ENCODE measurements around the gene ANXA8.

The ANXA8 gene

DNA sequence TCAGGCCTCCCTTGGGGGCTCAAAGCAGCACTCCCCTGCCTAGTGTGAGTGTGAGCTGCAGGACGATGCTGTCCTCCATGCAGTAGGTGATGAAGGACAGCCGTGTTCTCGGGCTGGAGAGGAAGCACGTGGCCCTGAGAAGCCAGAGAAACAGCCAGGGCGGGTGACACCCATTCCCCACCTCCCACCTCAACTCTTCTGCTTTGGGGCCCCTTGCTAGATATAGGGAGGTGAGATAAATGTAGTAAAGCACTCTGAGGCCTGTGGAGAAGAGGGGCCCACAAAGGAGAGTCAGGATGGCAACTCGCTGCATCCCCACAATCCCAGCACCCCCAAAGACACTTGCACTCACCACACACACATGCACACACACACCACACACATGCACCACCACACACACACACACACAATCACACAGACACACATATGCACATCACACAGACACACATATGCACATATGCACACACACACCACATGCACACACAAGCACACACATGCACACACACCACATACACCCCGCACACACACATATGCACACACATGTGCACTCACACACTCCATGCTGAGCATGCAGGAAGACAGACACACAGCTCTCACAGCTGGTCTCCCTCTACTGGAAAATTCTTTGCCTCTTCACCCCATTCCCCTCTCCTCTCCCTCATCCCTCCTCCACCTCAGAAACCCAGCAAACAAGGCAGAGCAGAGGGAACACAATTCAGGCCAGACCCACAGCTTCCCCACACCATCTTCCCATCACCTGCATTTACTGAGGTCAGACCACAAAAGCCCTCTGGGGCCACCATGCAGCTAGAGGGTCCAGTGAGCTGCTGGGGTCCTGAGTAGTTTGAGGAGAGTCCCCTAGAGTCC, 30.5 kb downstream of the ANXA8 start:
- Histone ChIP-seq H4K91ac (ENCODE audit: low read depth, low read length, poor library complexity) (no peak overlapping the region), H3K4ac (ENCODE audit: low read length) (peak overlapping the region; percentile 91), H3K18ac (ENCODE audit: low read length) (peak overlapping the region; percentile 61), H3K79me1 (ENCODE audit: low read depth, low read length) (no peaks in the 10 kb centered on the region), H3K4me2 (ENCODE audit: insufficient read depth, low read length, poor library complexity, severe bottlenecking) (no peak overlapping the region), H2BK120ac (ENCODE audit: low read depth, low read length) (no peak overlapping the region), H3K23ac (ENCODE audit: low read depth, low read length, poor library complexity) (peak overlapping the region; percentile 49), H3K9me3 (replicated peaks in 1 of 2; ENCODE audit: control insufficient read depth in 2 of 2, insufficient read depth in 1 of 2, low read depth in 1 of 2, low read length in 2 of 2) (peaks cover 0 to 4% of the 10 kb centered on the region in 2 donors), H3K27me3 (ENCODE audit: control insufficient read depth in 3 of 3, insufficient read depth in 3 of 3, low read depth in 1 of 3, low read length in 3 of 3) (peaks cover 0 to 40% (median 2%) of the 10 kb centered on the region in 3 experiments), H2AFZ (ENCODE audit: low read length) (no peak overlapping the region), H3K4me3 (ENCODE audit: low read length in 2 of 2) (peak overlapping the region in 1 of 2 donors; percentile 57), H2BK15ac (ENCODE audit: low read length) (no peak overlapping the region), H2BK12ac (ENCODE audit: low read length) (peak overlapping the region; percentile 52), H3K27ac (replicated peaks; ENCODE audit: low read length) (no peak overlapping the region), H4K8ac (ENCODE audit: low read depth, low read length) (peak overlapping the region; percentile 30), H3K4me1 (ENCODE audit: control insufficient read depth in 2 of 2, insufficient read depth in 1 of 2, low read depth in 1 of 2, low read length in 2 of 2) (peaks cover 0 to 6% of the 10 kb centered on the region in 2 donors), H2BK5ac (ENCODE audit: low read length) (no peak overlapping the region), H2AK5ac (ENCODE audit: low read depth, low read length) (peak overlapping the region; percentile 25), H3K36me3 (replicated peaks in 1 of 2; ENCODE audit: control insufficient read depth in 2 of 2, insufficient read depth in 2 of 2, low read length in 2 of 2) (no peaks in the 10 kb centered on the region), H3K9ac (ENCODE audit: low read depth, low read length, poor library complexity) (peak overlapping the region; percentile 67), H3K14ac (ENCODE audit: low read length) (peak overlapping the region; percentile 43)
- WGBS, 2 donors (ENCODE audit: extremely low coverage in 2 of 2, insufficient read length in 2 of 2, insufficient replicate concordance in 1 of 2), result no CpG with 5 or more reads among the region's 7 CpGs
- no peak for DNase-seq (ENCODE audit: low spot score)

DNA sequence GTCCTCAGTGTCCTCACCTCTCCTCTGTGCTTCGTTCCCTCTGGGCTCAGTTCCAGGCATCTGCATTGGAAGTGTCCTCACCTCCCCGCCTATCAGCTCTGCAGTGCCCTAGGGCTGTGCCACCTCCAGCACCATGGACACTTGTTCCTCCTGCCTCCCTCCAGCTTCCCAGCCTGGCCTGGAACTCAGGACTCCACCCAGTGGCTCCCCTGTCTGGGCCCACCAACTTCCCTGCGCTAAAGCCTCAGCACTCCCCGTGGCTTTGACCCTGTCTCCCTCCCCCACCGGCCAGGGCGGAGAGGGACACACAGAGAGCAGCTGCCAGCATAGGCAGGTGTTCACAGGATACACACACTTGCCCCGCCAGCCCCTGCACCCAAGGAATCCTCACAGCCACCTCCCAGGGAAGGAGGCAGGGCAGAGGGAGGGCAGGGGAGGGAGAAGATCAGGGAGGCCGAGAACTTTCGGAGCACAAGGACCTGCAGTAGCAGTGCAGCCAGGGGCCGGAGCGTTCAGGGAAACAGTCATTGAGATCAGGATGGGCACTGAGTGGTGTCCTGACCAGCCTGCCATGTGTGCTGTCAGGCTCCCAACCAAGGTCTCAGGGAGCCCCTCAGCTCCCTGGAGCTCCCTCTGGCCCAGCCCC, 31.3 kb downstream of the ANXA8 start:
- H3K9ac ChIP-seq (ENCODE audit: low read depth, low read length, poor library complexity), result no peak overlapping the region
- no peak overlapping the region for H2BK12ac ChIP-seq (ENCODE audit: low read length)
- no peak overlapping the region for H4K91ac ChIP-seq (ENCODE audit: low read depth, low read length, poor library complexity)
- no peak overlapping the region for H2BK120ac ChIP-seq (ENCODE audit: low read depth, low read length)
- peak overlapping the region; percentile 47 for H3K23ac ChIP-seq (ENCODE audit: low read depth, low read length, poor library complexity)
- H2BK5ac ChIP-seq (ENCODE audit: low read length), result no peak overlapping the region
- H3K27ac ChIP-seq (replicated peaks; ENCODE audit: low read length), result no peak overlapping the region
- peak overlapping the region; percentile 25 for H2BK15ac ChIP-seq (ENCODE audit: low read length)
- H3K27me3 ChIP-seq (ENCODE audit: control insufficient read depth in 3 of 3, insufficient read depth in 3 of 3, low read depth in 1 of 3, low read length in 3 of 3), result peaks cover 0 to 40% (median 3%) of the 10 kb centered on the region in 3 experiments
- H2AFZ ChIP-seq (ENCODE audit: low read length), result no peak overlapping the region
- no peak overlapping the region for H3K4me2 ChIP-seq (ENCODE audit: insufficient read depth, low read length, poor library complexity, severe bottlenecking)
- no peak overlapping the region for H4K8ac ChIP-seq (ENCODE audit: low read depth, low read length)
- WGBS, 2 donors (ENCODE audit: extremely low coverage in 2 of 2, insufficient read length in 2 of 2, insufficient replicate concordance in 1 of 2), result no CpG with 5 or more reads among the region's 11 CpGs
- no peaks in the 10 kb centered on the region for H3K79me1 ChIP-seq (ENCODE audit: low read depth, low read length)
- peak overlapping the region; percentile 63 for H2AK5ac ChIP-seq (ENCODE audit: low read depth, low read length)
- H3K9me3 ChIP-seq (replicated peaks in 1 of 2; ENCODE audit: control insufficient read depth in 2 of 2, insufficient read depth in 1 of 2, low read depth in 1 of 2, low read length in 2 of 2), result peaks cover 0 to 6% of the 10 kb centered on the region in 2 donors
- H3K4me1 ChIP-seq (ENCODE audit: control insufficient read depth in 2 of 2, insufficient read depth in 1 of 2, low read depth in 1 of 2, low read length in 2 of 2), result peaks cover 0 to 6% of the 10 kb centered on the region in 2 donors
- no peak overlapping the region for H3K4ac ChIP-seq (ENCODE audit: low read length)
- no peak overlapping the region for H3K14ac ChIP-seq (ENCODE audit: low read length)
- H3K36me3 ChIP-seq (replicated peaks in 1 of 2; ENCODE audit: control insufficient read depth in 2 of 2, insufficient read depth in 2 of 2, low read length in 2 of 2), result no peaks in the 10 kb centered on the region
- peak overlapping the region; percentile 74 for H3K18ac ChIP-seq (ENCODE audit: low read length)
- peak overlapping the region in 1 of 2 donors; percentile 30 for H3K4me3 ChIP-seq (ENCODE audit: low read length in 2 of 2)
- DNase-seq (ENCODE audit: low spot score), result no peak

- Histone ChIP-seq H4K8ac (ENCODE audit: low read depth, low read length) (no peak overlapping the region), H4K91ac (ENCODE audit: low read depth, low read length, poor library complexity) (peak overlapping the region; percentile 14), H3K79me1 (ENCODE audit: low read depth, low read length) (no peaks in the 10 kb centered on the region), H2BK15ac (ENCODE audit: low read length) (peak overlapping the region; percentile 24), H3K27ac (replicated peaks; ENCODE audit: low read length) (no peak overlapping the region), H2AFZ (ENCODE audit: low read length) (no peak overlapping the region), H3K18ac (ENCODE audit: low read length) (peak overlapping the region; percentile 63), H2AK5ac (ENCODE audit: low read depth, low read length) (peak overlapping the region; percentile 47), H3K4me3 (ENCODE audit: low read length in 2 of 2) (no peak overlapping the region), H2BK120ac (ENCODE audit: low read depth, low read length) (no peak overlapping the region), H3K9ac (ENCODE audit: low read depth, low read length, poor library complexity) (no peak overlapping the region), H2BK5ac (ENCODE audit: low read length) (no peak overlapping the region), H2BK12ac (ENCODE audit: low read length) (no peak overlapping the region), H3K23ac (ENCODE audit: low read depth, low read length, poor library complexity) (peak overlapping the region; percentile 46), H3K4ac (ENCODE audit: low read length) (no peak overlapping the region), H3K9me3 (replicated peaks in 1 of 2; ENCODE audit: control insufficient read depth in 2 of 2, insufficient read depth in 1 of 2, low read depth in 1 of 2, low read length in 2 of 2) (peaks cover 0 to 6% of the 10 kb centered on the region in 2 donors), H3K4me1 (ENCODE audit: control insufficient read depth in 2 of 2, insufficient read depth in 1 of 2, low read depth in 1 of 2, low read length in 2 of 2) (peaks cover 0 to 6% of the 10 kb centered on the region in 2 donors), H3K14ac (ENCODE audit: low read length) (no peak overlapping the region), H3K36me3 (replicated peaks in 1 of 2; ENCODE audit: control insufficient read depth in 2 of 2, insufficient read depth in 2 of 2, low read length in 2 of 2) (no peaks in the 10 kb centered on the region), H3K27me3 (ENCODE audit: control insufficient read depth in 3 of 3, insufficient read depth in 3 of 3, low read depth in 1 of 3, low read length in 3 of 3) (peaks cover 0 to 40% (median 3%) of the 10 kb centered on the region in 3 experiments), H3K4me2 (ENCODE audit: insufficient read depth, low read length, poor library complexity, severe bottlenecking) (no peak overlapping the region)
- no CpG with 5 or more reads among the region's 7 CpGs for WGBS, 2 donors (ENCODE audit: extremely low coverage in 2 of 2, insufficient read length in 2 of 2, insufficient replicate concordance in 1 of 2)
- no peak for DNase-seq (ENCODE audit: low spot score)
Observed at GRCh38 chr10:47451998-47452494, 31.9 kb downstream of the ANXA8 start.
